ENCODE measurements around the gene COL9A1.

DNA sequence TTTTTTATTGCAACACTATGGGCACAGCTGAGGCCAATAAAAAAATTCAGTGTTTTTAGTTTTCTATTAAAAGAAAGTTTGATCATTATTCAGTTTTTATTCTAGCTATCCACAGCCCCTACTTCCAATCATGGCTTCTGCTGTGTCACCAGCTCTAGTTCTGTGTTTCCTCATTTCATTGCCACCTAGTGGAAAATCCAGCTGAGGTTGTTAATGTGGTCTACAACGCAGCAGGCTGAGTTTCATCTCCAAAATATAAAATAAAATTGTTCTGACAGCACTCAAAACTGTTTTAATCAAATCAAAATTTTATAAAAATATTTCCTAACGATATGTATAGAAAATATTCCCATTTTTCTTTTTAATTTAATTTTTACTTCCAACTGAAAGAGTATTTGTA lies 13.6 kb downstream of the COL9A1 start:
- TF ChIP-seq POLR2A (IDR thresholded peaks at IDR 0.05; ENCODE audit: low read depth) (no peak), POLR2AphosphoS5 (IDR thresholded peaks at IDR 0.05) (no peak)
